Measurements from ENCODE around the gene SMS. TPM values are rescaled to one million over a fixed set of nuclear protein-coding genes. Genes with fewer than 3 reads are reported as not detected.

SMS gene
- total RNA-seq, 4 donors from 2014 or later = 44.6 to 74.3 (median 49.1) TPM

- TF ChIP-seq CTCF (IDR thresholded peaks at IDR 0.05; ENCODE audit: low read depth) = no peak
Observed at GRCh38 chrX:22024577-22024976, 84.1 kb downstream of the SMS start.

DNA sequence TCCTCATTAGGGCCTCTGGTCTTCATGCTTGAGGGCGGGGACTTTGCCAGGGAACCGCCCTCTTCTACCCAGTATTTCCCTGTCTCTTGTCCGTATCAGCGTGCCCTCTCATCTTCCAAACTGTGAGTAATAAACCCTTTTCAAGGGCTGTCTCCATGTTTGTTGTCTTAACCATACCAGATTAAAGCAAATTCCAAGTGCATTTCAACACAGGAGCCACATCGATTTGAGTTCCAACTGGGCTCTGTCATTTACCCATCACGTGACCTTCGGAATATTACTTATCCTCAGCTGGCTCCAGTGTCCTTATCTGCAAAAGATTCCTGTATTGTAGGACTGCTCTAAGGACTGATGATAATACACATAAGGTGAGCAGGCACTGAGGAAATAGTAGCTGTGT, 85.2 kb downstream of the SMS start:
- no peak for TF ChIP-seq CTCF (IDR thresholded peaks at IDR 0.05; ENCODE audit: low read depth)

DNA sequence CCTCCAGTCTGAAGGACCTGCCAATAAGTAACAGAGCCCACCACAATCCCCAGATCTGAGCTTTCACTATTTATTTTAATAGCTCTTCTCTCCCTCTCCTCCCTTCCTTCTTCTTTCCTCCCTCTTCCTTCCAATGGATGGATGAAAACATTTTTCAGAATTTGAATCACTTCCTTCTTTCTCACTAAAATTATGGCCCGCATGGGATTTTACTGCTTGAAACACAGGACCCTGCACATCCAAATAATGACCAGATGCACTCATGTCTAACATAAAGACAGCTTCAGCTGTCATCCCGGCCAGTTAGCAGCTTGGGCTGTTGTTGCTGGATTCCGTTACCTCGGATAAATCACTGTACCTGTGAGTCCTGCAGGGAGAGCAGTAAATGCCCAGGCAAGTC, 86.2 kb downstream of the SMS start:
- no peak for TF ChIP-seq CTCF (IDR thresholded peaks at IDR 0.05; ENCODE audit: low read depth)

DNA sequence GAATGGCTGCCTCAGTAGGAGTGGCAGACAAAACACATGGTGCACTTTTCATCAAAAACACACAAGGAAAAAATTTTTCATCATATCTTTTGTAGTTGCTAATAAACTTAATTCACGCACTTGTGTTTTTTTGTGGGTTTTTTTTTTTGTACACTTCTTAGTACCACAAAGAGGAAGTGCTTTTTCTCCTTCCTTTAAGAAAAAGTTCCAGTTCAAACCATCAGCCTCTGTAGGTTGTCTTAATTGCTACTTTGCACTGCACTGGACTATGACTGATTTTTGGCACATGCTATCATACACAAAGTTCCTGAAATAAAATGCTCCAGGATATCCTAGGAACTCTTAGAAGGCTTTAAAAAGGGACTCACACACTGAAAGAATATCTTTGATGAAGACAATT, 91.6 kb downstream of the SMS start, which contains the start of gene PHEX:
Gene PHEX, plus strand, starts transcription at position 242 of the 400 bp plus-strand sequence. CDS start 681 bp downstream, outside the sequence.
- no peak for TF ChIP-seq CTCF (IDR thresholded peaks at IDR 0.05; ENCODE audit: low read depth)

DNA sequence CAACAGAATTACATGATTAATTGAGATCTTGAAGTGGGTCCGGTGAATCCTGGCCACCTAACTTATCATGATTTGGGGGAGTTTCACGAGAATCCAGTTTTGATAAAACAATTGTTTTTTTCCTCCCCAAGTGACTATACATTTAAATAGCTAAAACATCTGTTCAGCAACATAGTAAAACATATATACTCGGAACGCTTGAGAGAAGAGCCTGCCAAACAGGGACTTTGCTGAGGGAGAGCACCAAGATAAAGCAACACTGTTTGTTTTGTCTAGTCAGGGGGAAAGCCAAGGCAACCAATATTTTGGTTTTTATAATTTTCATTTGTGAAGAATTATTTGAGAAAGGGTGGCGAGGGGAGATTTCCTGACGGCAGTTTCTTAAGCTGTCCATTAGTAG, 92.0 kb downstream of the SMS start:
- TF ChIP-seq CTCF (IDR thresholded peaks at IDR 0.05; ENCODE audit: low read depth) = no peak

DNA sequence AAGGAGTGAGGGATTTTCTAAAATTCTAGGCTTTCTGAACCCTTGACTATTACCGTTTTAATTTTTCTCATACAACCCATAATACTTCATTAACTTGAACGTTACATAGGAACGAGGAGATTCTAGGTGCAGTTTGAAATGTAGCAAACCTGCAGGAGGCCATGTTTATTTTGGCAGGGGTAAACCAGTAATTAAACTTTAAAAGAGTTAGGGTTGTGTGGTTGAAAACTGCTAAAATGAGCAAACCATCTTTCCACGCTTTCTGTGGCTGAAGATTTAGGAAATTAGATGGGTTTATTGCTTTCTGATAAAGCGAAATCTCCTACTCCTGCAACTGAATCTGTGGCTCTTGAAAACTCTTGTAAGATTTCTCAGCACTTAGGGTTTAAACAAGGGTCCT, 93.3 kb downstream of the SMS start:
- TF ChIP-seq CTCF (IDR thresholded peaks at IDR 0.05; ENCODE audit: low read depth) = no peak

DNA sequence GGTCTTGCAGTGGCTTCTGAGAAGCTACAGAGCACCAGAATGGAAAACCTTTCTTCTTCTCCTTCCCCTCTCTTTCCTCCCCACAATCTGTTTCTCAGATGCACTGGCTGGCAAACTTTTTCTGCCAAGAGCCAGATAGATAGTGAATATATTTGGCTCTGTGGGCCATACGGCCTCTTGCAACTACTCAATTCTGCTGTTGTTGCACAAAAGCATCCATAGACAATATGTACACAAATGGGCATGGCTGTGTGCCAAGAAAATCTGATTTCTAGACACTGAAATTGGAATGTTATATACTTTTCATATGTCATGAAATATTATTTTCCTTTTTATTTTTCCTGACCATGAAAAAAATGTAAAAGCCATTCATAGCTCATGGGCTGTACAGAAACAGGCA, 94.7 kb downstream of the SMS start:
- TF ChIP-seq CTCF (IDR thresholded peaks at IDR 0.05; ENCODE audit: low read depth) = no peak
